HG02678 (cell line): ENCODE results near the gene NFIA.

ENCODE experiments used
- ATAC-seq: cut with Tn5 transposase; IDR thresholded peaks from one replicate; pipeline ENCODE4 v1.9.1; 2021; ENCODE audit warnings: mild to moderate bottlenecking, moderate library complexity; ENCODE audit not compliant: unreplicated experiment

NFIA gene

DNA sequence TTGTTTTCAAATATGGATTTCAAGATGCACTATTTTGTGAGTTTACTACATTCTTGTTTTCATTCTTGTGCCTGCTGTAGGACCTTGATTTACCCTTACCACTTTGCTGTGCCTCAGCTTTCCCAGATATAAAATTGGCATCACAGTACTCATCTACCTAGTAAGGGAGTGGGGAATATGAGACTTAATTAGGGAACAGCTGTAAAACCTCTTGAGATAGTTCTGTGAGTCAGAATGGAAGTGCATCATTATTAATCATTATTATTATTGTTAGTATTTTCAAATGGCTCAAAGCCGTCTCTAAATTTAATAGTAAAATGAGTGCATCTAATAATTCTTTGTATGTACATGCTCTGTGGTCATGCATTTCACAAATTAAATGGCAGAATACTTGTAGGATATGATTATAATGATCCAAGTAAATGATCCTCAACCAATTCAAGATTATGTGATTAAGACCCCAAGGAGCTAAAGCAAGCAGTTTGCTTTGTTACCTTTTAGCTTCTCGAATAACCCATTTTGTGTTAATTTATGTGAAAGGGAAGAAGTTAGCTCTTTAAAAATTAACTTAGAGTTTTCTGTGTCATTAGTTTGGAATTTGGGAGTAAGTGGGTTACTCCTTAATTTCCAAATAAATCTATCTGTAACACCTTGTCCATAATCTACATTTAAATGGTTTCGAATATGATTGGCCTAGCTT is 155.4 kb downstream of the NFIA start:
- ATAC-seq = no peak

DNA sequence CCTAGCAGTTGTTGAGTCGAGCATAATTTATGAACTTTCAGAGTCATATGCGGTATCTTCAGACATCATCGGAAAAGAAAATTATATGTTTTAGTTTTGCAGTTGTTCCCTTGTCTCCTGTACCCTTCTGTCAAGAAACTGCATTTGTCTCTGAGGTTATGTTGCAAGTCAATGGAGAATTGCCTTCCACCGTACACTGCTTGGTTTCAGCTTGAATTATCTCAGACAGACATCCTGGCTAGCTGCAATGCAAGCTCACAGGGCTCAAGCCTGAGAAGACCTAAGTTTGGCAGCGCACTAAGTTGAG is 156.0 kb downstream of the NFIA start:
- no peak for ATAC-seq

DNA sequence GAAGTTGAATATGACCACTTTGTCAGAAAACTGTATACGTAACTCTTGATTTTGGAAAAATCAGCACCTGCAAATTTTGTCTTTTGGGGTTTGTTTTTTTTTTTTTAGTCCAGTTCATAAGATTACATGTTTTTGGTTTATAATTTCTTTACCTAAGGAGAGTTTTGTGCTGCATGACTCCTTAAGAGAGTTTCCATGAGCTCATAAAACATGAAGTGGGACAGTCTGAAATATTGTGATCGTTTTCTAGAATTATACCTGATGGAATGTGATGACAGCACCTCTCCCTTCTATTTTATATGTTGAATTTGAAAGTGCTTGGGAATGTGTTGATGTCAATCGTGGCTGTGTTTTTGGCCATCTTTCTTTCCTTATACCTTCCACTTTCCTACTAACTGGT is 158.5 kb downstream of the NFIA start:
- ATAC-seq = no peak

DNA sequence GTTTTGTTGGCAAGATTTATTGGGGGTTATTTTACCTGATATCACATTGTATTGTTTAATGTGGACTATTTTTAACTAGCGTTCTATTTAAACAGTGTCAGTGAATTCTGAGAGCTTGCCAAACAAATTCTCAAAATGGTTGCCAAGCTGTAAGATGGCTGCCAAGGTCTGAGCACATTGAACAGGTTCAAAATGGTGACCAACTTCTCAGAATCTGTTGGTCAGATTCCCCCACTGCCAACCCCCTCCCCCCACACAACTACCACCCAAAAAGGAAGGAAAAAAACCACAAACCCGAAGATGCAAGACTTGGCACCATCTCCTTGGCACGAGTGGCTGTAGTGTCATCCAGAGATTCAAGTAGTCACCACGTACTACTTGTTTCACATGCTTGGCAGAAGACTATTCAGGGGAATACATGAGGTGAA is 159.1 kb downstream of the NFIA start:
- ATAC-seq = no peak

DNA sequence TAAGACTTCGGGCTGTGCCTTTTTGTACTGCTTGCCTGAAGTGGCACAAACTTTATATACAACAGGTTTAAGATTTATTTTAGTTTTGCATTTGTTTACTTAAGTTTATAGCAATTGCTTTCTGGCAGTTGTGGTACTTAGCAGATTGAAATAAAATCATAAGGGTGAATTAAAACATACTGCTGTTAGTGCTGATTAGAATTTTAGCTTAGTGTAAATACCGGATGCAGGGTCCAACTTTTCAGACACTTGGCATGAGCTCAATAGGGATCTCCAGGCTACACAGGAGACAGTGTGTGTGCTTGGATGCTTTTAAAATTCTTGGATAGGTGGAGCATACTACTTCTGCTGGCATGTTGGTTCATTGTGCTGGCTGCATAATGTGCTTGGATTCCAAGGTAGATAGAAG is 159.6 kb downstream of the NFIA start:
- no peak for ATAC-seq

DNA sequence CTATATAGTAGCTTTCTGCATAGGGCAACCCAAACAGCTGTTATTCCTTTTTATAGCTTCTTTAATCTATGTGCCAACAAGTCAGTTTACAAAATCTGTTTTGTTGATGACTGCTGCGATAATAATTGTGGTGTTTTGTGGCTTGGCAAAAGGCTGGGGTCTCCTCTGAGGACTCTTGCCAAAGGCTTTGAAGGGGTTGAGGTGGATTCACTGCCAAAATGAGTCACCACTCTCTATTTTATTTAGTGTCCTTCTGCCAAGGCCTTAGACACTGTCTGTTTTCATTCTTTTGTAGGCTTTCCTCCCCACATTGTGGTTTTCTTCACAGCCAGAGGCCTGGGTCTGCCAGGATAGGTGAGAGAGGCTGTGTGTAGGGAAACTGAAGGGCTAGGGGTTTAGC is 161.8 kb downstream of the NFIA start:
- ATAC-seq = no peak

DNA sequence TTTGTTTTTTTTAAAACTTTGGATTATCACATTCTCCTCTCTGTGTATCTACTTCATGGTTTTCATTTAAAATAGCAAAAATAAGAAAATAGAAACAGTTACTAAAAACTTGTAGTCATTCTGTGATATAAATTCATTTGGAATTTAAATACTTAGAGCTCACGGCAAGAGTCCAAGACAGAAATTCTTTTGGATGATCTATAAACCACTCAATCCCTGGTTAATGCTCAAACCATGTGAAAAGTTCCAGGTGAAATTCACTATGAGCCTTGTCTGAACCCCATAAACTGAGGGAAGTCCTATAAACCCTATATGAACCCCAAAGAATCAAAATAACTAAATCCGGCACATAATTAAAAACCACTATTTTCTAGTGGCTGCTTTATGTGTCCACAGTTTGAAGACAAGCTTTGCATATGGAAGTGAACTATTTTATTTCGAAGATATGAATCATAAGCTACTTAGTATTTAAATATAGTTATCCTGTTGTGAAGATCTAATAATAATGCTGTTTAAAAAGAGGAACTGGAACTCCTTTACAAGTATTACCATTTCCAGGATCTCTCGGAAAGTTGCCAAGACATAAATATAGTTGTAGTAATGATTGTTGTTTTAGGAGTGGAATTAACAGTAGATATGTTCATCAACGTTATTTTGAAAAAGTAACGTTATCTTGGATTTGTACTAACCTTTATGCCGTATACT is 163.5 kb downstream of the NFIA start:
- ATAC-seq = no peak

DNA sequence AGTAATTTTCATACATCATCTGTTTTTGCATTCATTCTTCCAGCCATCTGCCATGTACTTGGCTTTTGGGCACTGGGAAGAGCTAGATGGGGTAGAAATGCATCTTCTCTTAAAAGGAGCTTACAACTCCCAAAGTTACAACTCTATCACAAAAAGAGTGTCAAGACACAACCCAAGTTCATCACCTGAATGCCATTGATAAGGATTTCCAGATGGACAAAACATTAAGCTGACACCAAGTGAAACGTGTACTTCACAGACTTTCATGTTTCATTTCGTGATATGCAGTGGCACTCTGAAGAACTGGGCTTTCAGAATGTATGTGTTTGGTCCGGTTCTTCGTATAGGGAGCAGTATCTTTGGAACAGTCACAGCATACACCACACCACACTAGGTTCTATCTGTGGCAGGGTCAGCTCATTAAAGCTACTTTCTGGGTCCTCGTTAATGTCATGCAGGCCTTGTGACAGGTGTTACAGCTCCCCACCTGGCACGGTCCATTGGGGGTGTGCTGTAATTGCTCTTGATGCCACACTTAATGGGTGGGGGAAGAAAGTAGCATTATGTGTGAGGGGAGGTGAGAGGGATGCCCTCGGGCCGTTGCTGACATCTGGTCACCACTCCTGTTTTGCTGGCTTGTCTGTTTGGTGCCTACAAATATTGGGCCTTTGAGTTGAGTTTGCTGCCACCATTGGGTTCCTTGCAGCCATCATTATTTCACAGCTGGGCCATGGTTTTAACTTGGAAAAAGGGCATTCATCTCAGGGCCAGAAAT is 164.9 kb downstream of the NFIA start:
- ATAC-seq = no peak

DNA sequence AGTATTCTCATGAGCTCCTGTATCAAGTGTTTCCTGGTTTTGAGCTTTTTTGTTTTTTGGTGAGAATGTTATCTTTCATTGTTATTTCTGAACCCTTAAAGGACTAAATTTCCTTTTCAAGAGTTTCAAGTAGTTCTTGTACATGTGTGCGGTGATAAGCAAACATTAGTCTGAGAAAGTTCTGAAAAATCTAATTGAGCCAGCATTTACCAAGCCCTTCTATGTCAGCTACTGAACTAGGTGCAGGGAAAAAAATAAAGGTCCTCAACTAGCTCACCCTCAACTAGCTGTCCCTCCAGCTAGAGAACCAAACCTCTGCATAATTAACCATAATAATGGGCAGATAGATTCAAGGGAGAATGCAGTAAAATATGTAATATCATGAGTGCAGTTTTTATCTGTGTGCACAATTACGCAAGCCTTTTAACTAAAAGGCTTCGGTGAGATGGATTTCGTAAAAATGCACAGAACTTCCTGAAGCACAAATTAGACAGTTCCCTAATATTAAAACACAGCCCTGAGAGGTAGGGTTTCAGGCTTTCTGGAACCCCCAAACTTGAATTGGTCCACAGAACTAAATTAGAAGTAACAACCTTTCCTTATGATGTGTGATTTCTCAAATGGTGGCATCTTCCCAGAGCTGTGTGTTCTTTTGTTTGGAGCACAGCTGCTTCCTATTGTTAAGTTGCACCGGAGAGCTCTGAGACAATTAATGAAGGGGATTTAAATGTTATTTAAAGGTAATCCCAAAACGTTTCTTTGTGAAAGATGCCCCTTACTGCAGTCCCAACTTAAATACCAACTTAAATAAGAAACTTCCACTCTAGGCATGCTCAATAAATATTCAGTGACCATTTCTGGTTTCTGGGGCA is 165.8 kb downstream of the NFIA start:
- no peak for ATAC-seq

DNA sequence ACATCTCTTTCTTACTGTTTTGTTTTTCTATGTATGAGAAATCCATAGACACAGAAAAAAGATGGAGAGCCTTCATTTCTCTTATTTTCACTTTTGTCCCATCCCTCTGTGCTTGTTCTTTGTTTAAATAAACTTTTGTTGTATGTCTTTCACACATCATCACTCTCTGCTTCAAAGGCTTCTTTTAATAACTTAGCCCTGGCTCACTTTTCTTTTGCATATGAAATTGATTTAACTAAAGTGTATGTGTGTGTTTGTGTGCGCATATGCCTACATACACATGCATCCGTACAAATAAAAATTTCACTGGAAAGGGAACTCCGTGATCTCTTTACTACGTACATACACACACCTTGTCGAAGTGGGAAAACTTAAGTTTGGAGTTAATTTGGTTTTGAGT is 168.6 kb downstream of the NFIA start:
- ATAC-seq = no peak

DNA sequence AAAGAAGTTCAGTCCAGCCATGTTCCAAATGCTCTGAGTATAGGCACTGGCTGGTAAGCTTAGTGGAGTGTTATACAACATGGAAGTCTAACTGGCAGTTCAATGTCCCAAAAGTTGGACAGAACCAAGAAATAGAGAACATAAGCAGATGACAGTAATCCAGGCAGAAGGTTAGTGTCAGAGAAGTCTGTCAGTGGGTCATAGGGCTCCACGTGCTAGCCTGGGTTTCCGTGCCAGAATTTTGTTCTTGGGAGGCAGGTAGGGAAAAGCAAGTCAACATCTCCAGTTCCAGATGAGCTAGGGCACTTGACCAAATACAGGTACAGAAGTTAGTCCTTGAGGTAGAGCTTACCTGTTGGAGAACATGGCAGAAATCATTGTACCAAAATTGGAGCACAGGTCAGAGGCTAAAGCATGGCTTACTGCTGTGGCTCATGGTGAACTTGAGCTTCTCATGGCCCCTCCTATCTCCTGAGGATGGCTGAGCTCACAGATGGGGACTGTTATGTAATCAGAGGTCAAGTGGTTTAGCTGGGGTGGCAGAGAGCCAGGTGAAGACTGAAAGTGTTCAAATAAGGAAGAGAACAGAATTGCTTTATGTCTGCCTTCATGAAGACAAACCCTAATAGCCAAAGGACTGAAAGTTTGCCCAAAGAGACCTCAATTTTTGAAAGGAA is 170.8 kb downstream of the NFIA start:
- ATAC-seq = no peak

DNA sequence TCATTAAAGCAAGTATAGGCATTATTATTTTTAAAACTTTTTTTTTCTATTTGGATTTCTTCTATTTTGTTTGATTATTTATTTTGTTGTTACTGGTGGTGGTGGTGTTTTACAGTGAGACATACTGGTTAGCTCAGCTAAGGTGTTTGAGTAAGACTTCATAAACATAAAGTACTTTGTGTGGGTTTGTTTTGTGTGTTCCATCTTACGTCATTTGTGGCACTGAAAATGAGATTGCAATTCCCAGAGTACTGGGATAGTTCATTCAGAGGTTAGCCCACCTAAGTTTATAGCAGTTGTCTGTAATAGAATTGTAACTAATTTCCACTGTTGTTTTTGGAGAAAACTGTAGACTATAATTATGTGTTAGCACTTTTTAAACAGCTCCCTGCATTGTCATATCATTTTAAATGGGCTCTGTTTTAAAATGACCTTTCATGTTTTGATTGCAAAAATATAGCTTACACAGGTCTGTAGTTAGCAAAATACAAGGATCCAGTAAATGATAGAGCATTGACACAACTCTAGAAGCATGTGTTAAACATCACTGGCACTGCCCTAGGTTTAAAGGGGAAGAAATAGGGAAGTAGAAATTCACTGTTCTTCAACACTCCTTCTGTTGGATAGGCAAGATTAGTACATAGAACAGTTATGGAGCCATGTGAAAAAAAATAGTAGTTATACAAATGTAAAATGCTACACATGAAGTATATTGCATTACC is 171.7 kb downstream of the NFIA start:
- ATAC-seq = no peak

DNA sequence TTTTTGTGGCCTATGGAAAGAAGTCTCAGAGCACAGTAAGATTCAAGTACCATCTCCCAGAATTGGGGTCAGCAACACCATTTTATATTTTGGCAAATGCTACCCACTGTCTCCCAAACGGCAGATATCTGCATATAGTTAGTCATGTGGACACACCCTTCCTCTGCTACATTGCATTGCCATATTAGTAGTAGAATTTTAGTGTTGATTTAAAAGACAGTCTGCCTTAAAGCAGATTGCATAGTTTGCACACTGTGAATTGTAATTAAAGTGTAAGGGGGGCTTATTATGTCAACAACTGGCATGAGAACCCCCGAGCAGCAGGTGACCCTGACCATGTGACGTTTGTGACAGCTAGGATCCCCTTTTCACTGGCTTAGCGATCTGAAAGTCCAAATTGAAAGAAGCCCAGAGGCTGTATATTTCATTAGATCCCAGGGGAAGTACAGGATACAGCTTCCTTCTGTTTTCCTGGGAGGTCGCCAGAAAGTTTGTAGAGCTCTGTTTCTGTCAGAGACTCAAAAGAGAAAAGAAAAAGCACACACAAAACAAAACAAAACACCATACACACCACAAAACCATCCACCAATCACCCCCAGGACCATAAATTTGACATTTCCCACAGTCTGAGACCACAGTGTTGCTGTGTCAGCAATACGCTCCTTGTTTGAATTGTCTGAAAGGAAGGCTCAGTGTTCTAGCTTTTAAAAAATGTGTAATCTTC is 172.4 kb downstream of the NFIA start:
- ATAC-seq = no peak

DNA sequence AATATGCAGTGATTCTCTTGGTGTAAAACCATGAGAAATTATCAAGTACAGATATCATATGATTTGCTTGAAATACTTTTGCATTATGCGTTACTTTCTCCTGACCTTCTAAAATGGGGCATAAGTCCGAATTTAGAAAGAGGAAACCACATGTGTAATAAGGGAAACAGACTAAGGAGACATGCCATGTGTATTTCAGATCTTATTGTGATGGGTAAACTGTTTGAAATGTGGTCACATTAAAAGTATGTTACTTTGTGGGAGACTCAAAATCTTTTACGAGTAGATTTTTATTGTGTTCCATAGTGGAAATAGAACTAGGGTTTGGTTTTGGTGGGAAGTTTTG is 173.0 kb downstream of the NFIA start:
- no peak for ATAC-seq

DNA sequence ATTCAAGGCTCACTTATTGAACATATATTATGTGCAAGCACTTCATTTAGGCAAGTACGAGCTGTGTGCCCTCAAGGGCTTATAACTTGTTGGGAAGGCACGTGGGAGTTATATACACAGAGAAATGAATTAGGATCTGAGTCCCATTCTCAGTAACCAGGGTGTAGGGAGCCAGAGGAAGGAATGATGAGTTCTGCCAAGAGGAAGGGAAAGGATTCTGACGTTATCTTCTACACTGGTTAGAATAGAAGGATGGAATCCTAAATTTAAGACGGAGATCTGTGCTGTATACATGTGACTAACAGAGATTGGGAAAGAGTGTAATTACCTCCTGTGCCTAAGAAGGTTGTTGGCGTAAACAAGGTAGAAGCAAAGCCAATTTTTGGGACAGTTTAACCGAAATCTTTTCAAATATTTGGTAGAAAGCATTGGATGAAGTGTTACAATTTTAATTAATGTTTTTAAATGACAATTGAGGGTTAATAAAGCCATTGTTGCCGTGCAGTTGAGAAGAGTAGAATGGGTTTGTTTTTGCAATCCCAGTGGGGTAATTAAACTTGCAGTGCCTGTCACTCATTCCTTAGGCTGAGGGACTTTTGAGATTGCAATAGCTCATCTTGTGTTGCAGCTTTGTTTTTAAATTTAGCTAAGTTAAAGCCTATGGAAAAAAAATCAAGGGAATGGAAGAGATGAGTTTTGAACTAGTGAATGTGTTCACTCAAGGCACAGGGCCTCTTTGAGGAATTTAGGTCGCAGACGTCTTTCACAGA is 177.2 kb downstream of the NFIA start:
- no peak for ATAC-seq

DNA sequence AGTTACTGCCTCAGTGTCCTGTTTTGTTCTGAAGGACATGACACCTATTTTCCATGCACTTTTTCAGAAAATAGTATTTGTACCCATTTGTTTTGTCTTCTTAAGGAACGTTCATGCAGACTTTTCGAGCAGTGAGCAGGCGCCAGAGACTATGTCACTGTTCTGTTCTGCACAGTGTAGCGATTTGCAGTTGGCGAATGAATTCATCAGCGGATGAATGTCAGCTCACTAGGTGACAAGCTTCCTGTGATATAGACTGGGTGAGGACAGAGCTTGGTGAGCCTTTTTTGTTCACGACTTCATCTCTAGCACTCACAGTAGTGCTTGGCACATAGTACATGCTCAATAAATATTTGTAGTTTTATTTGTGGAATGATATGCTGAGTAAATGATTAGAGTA is 177.8 kb downstream of the NFIA start:
- no peak for ATAC-seq

DNA sequence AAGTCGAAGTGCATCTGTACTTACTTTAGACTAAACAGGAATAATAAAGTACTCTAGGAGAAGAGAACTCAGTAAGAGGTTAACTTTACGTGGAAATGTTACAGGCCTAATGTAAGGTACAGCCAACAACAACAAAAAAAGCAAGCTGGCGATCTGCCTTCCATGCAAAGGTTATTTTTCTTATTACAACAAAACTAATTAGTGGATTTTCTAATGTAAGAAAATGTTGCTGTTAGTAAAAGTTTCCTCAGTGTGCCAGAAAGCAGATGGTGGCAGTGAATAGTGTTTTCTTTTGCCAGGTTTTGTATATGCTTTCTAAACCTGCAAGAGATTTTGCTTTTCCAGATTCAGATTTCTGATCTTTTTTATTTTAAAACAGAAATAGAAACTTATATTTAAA is 179.2 kb downstream of the NFIA start:
- no peak for ATAC-seq

DNA sequence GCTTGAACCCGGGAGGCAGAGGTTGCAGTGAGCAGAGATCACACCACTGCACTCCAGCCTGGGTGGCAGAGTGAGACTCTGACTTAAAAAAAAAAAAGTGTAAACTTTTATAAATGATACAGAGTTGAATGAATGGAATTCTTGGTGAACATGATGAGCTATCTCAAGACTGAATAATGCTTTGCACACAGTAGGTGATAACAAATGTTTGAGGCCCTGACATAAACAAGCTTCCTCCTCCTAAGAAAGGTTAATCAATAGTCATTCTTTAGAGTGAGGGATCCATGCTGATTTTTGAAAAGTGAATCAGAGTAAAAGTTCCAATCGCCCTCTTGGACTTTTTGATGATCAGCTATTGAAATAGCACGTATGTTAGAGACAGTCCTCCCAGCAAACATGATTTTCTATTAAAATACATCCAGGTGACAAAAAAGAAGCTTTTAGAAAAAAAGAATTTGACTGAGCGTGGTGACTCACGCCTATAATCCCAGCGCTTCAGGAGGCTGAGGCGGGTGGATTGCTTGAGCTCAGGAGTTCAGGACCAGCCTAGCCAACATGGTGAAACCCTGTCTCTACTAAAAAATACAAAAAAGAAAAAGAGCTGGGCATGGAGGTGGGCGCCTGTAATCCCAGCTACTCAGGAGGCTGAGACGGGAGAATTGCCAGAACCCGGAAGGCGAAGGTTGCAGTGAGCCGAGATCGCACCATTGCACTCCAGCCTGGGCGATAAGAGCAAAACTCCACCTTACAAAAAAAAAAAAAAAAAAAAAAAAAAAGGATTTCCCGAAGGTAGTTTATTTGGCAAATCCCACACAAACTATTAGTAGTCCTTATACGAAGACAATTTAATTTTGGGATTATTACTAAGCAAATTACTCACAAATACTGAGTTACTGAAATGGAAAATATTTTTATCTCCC is 181.8 kb downstream of the NFIA start:
- ATAC-seq = no peak
